ENCODE data around the gene CCDC138. TPM values are rescaled to one million over a fixed set of nuclear protein-coding genes. Genes with fewer than 3 reads are reported as not detected.

Gene CCDC138
- total RNA-seq, 2 donors from 2014 or later = 4.2 TPM

- intact Hi-C loops (cut with DNase I, micrococcal nuclease) = no loop called here
- peak in 1 of 2 donors; percentile 16 for DNase-seq
These were observed 137.4 kb downstream of the CCDC138 start for GRCh38 chr2:108923736-108924579.

GRCh38 chr2:108924580-108925251 is 138.1 kb downstream of the CCDC138 start:
- intact Hi-C loops (cut with DNase I, micrococcal nuclease) = no loop called here
- DNase-seq = peak in 1 of 2 donors; percentile 2
- ATAC-seq = peak; percentile 8

More at GRCh38 chr2:108923736-108924579, 137.4 kb downstream of the CCDC138 start:
- no peak for ATAC-seq

GRCh38 chr2:108925286-108925685 is 138.7 kb downstream of the CCDC138 start:
- intact Hi-C loops (cut with DNase I, micrococcal nuclease) = no loop called here
- DNase-seq (peak in 1 of 2 donors; percentile 2), ATAC-seq (no peak)

GRCh38 chr2:108925735-108926134 is 139.2 kb downstream of the CCDC138 start:
- ATAC-seq (no peak), DNase-seq (no peak)
- intact Hi-C loops (cut with DNase I, micrococcal nuclease) = no loop called here

Other genes with a start within 250 kb of the CCDC138 start
- gene RANBP2, start 67.3 kb upstream of the CCDC138 start, total RNA-seq = 10 to 100 TPM; 55.8 to 59.9 TPM
- gene EDAR, start 202.4 kb downstream of the CCDC138 start, total RNA-seq = under 1 TPM; 0.43 to 0.61 TPM